HG03432 (cell line): ENCODE data around the gene GCNT1.
"Not testable (repeated sequence)": the region's sequence is repeated elsewhere in the genome, so short reads cannot be mapped to it uniquely, and the experiment has no call there.

Experiments used
- ATAC-seq: cut with Tn5 transposase; IDR thresholded peaks from one replicate; pipeline ENCODE4 v1.9.1; 2021; ENCODE audit warnings: mild to moderate bottlenecking, moderate library complexity; ENCODE audit not compliant: unreplicated experiment

GCNT1 gene

GRCh38 chr9:76441551-76442322 lies 17.2 kb upstream of the GCNT1 start:
- ATAC-seq = peak; percentile 70

DNA sequence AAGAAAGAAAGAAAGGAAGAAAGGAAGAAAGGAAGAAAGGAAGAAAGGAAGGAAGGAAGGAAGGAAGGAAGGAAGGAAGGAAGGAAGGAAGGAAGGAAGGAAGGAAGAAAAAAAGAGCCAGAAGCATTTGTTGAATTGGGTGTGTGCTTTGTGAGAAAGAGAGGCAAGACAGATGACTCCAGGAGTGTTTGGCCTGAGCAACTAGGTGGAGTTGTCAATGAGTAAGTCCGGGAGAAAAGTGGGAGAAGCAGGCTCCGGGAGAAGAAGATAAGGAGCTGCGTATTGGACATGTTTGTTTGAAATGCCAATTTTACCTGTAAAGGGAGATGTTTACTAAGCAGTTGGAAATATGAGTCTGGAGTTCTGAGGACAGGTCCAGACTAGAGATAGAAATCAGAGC lies 15.1 kb upstream of the GCNT1 start:
- ATAC-seq = no peak

DNA sequence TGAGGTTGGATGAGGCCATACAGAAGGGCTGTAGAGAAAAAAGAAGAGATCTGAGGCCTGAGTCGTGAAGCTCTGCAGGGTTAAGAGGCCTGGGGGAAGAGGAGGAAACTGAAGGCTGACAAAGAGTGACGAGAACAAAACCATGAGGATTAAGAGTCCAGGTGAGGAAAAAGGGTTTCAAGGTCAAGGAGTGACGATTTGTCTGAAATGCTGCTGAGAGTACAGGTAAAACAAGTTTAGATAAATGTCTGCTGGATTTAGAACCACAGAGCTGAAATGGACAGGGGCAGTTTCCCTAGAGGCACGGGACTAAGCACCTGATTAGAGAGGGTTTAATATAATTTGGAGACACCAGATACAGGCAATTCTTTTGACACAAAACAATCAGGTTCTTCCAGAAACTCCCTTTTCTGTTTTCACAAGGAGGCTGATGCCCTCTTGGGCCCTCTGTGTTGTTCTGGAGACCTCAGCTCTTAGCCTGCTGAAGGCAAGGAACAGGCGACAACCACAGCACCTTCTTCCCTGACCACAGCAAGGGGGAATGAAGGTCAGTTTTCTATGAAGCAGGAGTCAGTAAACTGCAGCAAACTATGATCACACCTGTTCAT lies 14.6 kb upstream of the GCNT1 start:
- no peak for ATAC-seq

GRCh38 chr9:76445976-76446375 lies 13.0 kb upstream of the GCNT1 start:
- no peak for ATAC-seq

GRCh38 chr9:76448501-76448900 lies 10.5 kb upstream of the GCNT1 start:
- ATAC-seq = no peak

GRCh38 chr9:76451234-76451633 lies 7.7 kb upstream of the GCNT1 start:
- ATAC-seq = no peak

- ATAC-seq = no peak
These were observed 6.1 kb upstream of the GCNT1 start for GRCh38 chr9:76452839-76453238.

DNA sequence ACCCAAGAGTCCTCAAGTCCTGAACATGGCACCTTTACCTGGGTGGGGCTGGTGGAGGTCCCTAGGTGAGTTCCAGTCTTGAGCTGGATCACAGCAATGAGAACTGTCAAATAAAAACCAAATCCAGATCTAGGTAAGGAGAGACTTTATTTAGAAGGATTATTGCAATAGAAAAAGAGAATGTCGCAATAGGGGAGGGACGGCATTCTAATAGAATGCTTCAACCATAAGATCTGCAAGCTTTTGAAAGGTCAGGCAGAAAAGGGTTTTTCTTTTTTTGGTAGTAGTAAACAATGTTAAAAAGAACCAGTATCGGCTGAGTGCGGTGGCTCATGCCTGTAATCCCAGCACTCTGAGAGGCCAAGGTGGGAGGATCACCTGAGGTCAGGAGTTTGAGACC lies 5.2 kb upstream of the GCNT1 start:
- ATAC-seq = no peak

GRCh38 chr9:76454311-76454710 lies 4.7 kb upstream of the GCNT1 start:
- ATAC-seq = no peak

- ATAC-seq = peak; percentile 32
These were observed 2.6 kb upstream of the GCNT1 start for GRCh38 chr9:76456202-76456926.

- no peak for ATAC-seq
These were observed 983 bp downstream of the GCNT1 start for GRCh38 chr9:76459694-76460635.

DNA sequence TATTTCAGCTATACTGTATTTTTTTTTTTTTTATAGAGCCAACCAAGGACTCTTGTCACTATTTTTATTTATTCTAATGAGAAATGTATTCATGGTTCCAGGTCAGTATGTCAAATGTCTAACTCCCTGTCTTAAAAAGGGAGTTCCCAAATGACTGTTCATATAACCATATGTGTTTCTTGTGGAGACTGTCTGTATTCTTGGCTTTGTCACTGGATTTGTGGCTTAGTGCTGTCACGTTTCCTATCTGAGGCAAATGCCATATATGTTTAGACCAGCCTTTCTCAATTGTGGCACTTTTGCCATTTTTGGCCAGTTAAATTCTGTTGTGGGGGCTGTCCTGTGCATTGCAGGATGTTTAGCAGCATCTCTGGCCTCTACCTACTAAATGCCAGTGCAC lies 3.1 kb downstream of the GCNT1 start:
- no peak for ATAC-seq

DNA sequence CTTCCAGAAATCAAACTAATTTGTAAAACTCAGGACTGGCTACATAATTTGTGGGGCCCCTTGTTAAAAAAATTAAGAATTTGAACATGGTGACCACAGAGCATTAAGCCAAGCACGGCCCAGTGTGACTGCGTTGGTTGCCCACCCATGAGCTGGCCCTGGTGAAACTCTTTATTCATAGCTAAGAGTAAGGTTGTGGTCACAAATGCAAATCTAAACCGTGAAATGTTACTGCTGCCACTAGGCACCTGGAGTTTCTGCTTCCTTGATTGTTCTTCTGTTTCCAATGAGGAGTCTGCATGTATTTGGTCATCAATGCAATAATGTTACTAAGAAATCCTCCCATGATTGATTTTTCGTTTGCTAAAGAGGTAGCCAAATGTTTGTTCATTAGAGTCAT lies 4.2 kb downstream of the GCNT1 start:
- ATAC-seq = peak; percentile 39

DNA sequence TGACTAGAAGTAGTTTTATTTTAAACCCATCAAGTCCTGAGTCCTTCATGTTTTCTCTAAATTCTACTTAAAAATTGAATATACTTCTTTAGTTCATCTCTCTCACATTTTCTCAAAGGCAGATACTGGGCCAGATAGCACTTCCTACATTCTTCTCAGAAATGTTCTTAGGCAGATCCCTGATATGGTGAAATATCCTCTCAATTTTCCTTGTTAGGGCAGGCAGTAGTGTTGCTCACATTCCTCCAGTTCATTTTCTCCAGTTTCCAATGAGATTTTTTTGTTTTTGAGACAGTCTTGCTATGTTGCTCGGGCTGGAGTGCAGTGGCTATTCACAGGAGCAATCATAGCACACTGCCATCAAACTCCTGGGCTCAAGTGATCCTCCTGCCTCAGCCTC lies 5.7 kb downstream of the GCNT1 start:
- ATAC-seq = no peak

GRCh38 chr9:76465442-76466298 lies 6.7 kb downstream of the GCNT1 start:
- ATAC-seq = no peak

- no peak for ATAC-seq
These were observed 7.3 kb downstream of the GCNT1 start for GRCh38 chr9:76466299-76466605.

DNA sequence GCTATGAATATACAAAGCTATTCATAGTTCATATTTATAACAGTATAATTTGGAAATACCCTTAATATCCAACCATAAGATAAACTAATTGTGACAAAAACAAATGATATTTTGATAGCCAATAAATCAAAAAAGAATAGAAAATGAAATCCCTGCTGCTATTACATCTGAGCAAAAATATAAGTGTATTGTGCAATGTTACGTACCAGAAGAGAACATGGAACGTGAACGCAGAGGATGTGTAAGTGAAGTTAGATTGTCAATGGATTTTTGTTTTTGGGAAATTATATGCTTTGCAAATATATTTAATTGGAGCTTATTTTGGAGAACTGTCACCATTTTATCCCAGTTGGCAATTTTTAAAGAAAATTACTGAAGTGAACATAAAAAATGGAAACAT lies 15.4 kb downstream of the GCNT1 start:
- no peak for ATAC-seq

GRCh38 chr9:76475686-76476085 lies 16.7 kb downstream of the GCNT1 start:
- ATAC-seq = no peak

- ATAC-seq = not testable (repeated sequence)
These were observed 18.8 kb downstream of the GCNT1 start for GRCh38 chr9:76477818-76478217.

DNA sequence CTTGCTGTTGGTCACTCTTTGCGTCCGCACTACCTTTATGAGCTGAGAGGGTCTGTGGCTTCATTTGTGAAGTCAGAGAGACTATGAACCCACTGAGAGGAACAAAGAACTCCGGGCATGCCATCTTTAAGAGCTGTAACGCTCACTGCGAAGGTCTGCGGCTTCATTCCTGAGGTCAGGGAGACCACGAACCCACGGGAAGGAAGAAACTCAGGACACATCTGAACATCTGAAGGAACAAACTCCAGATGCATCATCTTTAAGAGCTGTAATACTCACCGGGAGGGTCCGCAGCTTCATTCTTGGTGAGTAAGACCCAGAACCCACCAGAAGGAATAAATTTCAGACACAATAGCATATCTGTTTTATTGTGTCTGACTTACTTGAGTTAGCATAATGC lies 19.2 kb downstream of the GCNT1 start:
- ATAC-seq = no peak
